ENCODE data around the gene SLC25A21. TPM values are rescaled to one million over a fixed set of nuclear protein-coding genes. Genes with fewer than 3 reads are reported as not detected.

SLC25A21 gene
- total and polyA plus RNA-seq, 4 experiments from 2014 or later = not detected

- H3K9me3 ChIP-seq (ENCODE audit: control insufficient read depth in 1 of 2, low read length in 2 of 2) = no peaks in the 10 kb centered on the region
- no peaks in the 10 kb centered on the region for H3K4me1 ChIP-seq (ENCODE audit: insufficient read depth, low read length)
- CTCF ChIA-PET (ENCODE audit: partially characterized antibody) = no interaction called here
- no peak overlapping the region for H3K27ac ChIP-seq (ENCODE audit: low read depth, low read length)
- no peak for DNase-seq
- Mint-ChIP-seq H3K36me3 (peaks cover 0 to 3% of the 10 kb centered on the region in 2 donors), H3K27me3 (peaks cover 2% of the 10 kb centered on the region in 2 donors), H3K4me3 (no peak overlapping the region), H3K4me1 (peaks cover 0 to 3% (median 2%) of the 10 kb centered on the region in 4 donors), H3K27ac (no peak overlapping the region), H3K9me3 (peaks cover 2 to 14% (median 9%) of the 10 kb centered on the region in 8 donors)
- intact Hi-C loops (cut with micrococcal nuclease) = no loop called here
- no peaks in the 10 kb centered on the region for H3K27me3 ChIP-seq (ENCODE audit: insufficient read depth, low read length)
- no peaks in the 10 kb centered on the region for H3K36me3 ChIP-seq (ENCODE audit: insufficient read depth, low read length)
- POLR2A ChIA-PET (ENCODE audit: partially characterized antibody) = no interaction called here
- no peak overlapping the region for H3K4me3 ChIP-seq (ENCODE audit: low read length in 2 of 2)
Observed at GRCh38 chr14:37203423-37203822, 31.0 kb upstream of the SLC25A21 start.

DNA sequence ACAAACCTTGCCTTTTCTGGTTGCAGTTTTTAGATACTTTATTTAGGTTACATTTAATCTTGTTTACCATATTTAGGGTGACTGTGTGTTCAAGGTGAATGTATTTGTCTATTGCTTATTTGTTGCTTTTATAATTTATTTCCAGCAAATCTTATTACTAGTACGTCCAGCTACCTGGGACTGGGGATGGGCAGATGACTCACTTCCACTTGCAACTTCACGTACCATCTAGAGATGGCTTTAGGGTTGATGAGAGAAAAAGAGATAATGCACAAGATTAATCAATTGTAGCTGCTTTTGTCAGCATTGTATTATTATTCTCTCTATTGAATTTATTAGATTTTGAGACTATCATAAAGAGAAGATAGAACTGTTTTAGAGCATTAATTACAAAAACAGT is 30.4 kb upstream of the SLC25A21 start:
- peaks cover 2 to 14% (median 9%) of the 10 kb centered on the region in 8 donors for H3K9me3 Mint-ChIP-seq
- H3K4me3 Mint-ChIP-seq = no peak overlapping the region
- DNase-seq = no peak
- H3K36me3 Mint-ChIP-seq = peaks cover 0 to 3% of the 10 kb centered on the region in 2 donors
- H3K4me1 ChIP-seq (ENCODE audit: insufficient read depth, low read length) = no peaks in the 10 kb centered on the region
- no peak overlapping the region for H3K4me3 ChIP-seq (ENCODE audit: low read length in 2 of 2)
- intact Hi-C loops (cut with micrococcal nuclease) = no loop called here
- ChIA-PET POLR2A (ENCODE audit: partially characterized antibody) (no interaction called here), CTCF (ENCODE audit: partially characterized antibody) (interaction anchor here (1.2 kb wide), 1 partner anchor 27 kb away, joined by 3 read pairs; no protein-coding TSS in a partner anchor)
- H3K27ac Mint-ChIP-seq = no peak overlapping the region
- no peaks in the 10 kb centered on the region for H3K27me3 ChIP-seq (ENCODE audit: insufficient read depth, low read length)
- H3K4me1 Mint-ChIP-seq = peaks cover 0 to 8% (median 3%) of the 10 kb centered on the region in 4 donors
- H3K36me3 ChIP-seq (ENCODE audit: insufficient read depth, low read length) = no peaks in the 10 kb centered on the region
- H3K27me3 Mint-ChIP-seq = peaks cover 2% of the 10 kb centered on the region in 2 donors
- H3K9me3 ChIP-seq (ENCODE audit: control insufficient read depth in 1 of 2, low read length in 2 of 2) = no peaks in the 10 kb centered on the region
- no peak overlapping the region for H3K27ac ChIP-seq (ENCODE audit: low read depth, low read length)

GRCh38 chr14:37202265-37202664 is 29.9 kb upstream of the SLC25A21 start:
- no peak overlapping the region for H3K27ac Mint-ChIP-seq
- H3K27ac ChIP-seq (ENCODE audit: low read depth, low read length) = no peak overlapping the region
- H3K4me3 ChIP-seq (ENCODE audit: low read length in 2 of 2) = no peak overlapping the region
- no peak overlapping the region for H3K4me3 Mint-ChIP-seq
- H3K4me1 ChIP-seq (ENCODE audit: insufficient read depth, low read length) = no peaks in the 10 kb centered on the region
- no peaks in the 10 kb centered on the region for H3K27me3 ChIP-seq (ENCODE audit: insufficient read depth, low read length)
- H3K9me3 ChIP-seq (ENCODE audit: control insufficient read depth in 1 of 2, low read length in 2 of 2) = no peaks in the 10 kb centered on the region
- H3K4me1 Mint-ChIP-seq = peaks cover 0 to 14% (median 6%) of the 10 kb centered on the region in 4 donors
- no peak for DNase-seq
- POLR2A ChIA-PET (ENCODE audit: partially characterized antibody) = no interaction called here
- H3K36me3 ChIP-seq (ENCODE audit: insufficient read depth, low read length) = no peaks in the 10 kb centered on the region
- H3K36me3 Mint-ChIP-seq = peaks cover 0 to 3% of the 10 kb centered on the region in 2 donors
- H3K27me3 Mint-ChIP-seq = peaks cover 2% of the 10 kb centered on the region in 2 donors
- CTCF ChIA-PET (ENCODE audit: partially characterized antibody) = interaction anchor here (1.2 kb wide), 1 partner anchor 28 kb away, joined by 3 read pairs; no protein-coding TSS in a partner anchor
- peaks cover 2 to 15% (median 10%) of the 10 kb centered on the region in 8 donors for H3K9me3 Mint-ChIP-seq
- intact Hi-C loops (cut with micrococcal nuclease) = no loop called here

GRCh38 chr14:37201724-37202123 is 29.3 kb upstream of the SLC25A21 start:
- Histone ChIP-seq H3K9me3 (ENCODE audit: control insufficient read depth in 1 of 2, low read length in 2 of 2) (no peaks in the 10 kb centered on the region), H3K4me1 (ENCODE audit: insufficient read depth, low read length) (no peaks in the 10 kb centered on the region), H3K36me3 (ENCODE audit: insufficient read depth, low read length) (no peaks in the 10 kb centered on the region), H3K4me3 (ENCODE audit: low read length in 2 of 2) (no peak overlapping the region), H3K27me3 (ENCODE audit: insufficient read depth, low read length) (no peaks in the 10 kb centered on the region), H3K27ac (ENCODE audit: low read depth, low read length) (no peak overlapping the region)
- H3K27ac Mint-ChIP-seq = no peak overlapping the region
- no peak overlapping the region for H3K4me3 Mint-ChIP-seq
- DNase-seq = no peak
- ChIA-PET CTCF (ENCODE audit: partially characterized antibody) (interaction anchor here (1.2 kb wide), 1 partner anchor 28 kb away, joined by 3 read pairs; no protein-coding TSS in a partner anchor), POLR2A (ENCODE audit: partially characterized antibody) (no interaction called here)
- peaks cover 2% of the 10 kb centered on the region in 2 donors for H3K27me3 Mint-ChIP-seq
- peaks cover 0 to 17% (median 6%) of the 10 kb centered on the region in 4 donors for H3K4me1 Mint-ChIP-seq
- intact Hi-C loops (cut with micrococcal nuclease) = no loop called here
- peaks cover 0 to 3% of the 10 kb centered on the region in 2 donors for H3K36me3 Mint-ChIP-seq
- H3K9me3 Mint-ChIP-seq = peaks cover under 1 to 14% (median 7%) of the 10 kb centered on the region in 8 donors

- Mint-ChIP-seq H3K4me3 (peak overlapping the region in 2 of 8 donors; percentile 66 to 84), H3K4me1 (peaks cover 0 to 17% (median 7%) of the 10 kb centered on the region in 4 donors), H3K36me3 (no peaks in the 10 kb centered on the region), H3K27ac (no peak overlapping the region), H3K27me3 (peaks cover 2% of the 10 kb centered on the region in 2 donors), H3K9me3 (peaks cover 0 to 4% (median under 1%) of the 10 kb centered on the region in 8 donors)
- no peak overlapping the region for H3K4me3 ChIP-seq (ENCODE audit: low read length in 2 of 2)
- DNase-seq = no peak
- no peaks in the 10 kb centered on the region for H3K27me3 ChIP-seq (ENCODE audit: insufficient read depth, low read length)
- intact Hi-C loops (cut with micrococcal nuclease) = no loop called here
- no peaks in the 10 kb centered on the region for H3K4me1 ChIP-seq (ENCODE audit: insufficient read depth, low read length)
- no peaks in the 10 kb centered on the region for H3K9me3 ChIP-seq (ENCODE audit: control insufficient read depth in 1 of 2, low read length in 2 of 2)
- POLR2A ChIA-PET (ENCODE audit: partially characterized antibody) = no interaction called here
- H3K27ac ChIP-seq (ENCODE audit: low read depth, low read length) = no peak overlapping the region
- H3K36me3 ChIP-seq (ENCODE audit: insufficient read depth, low read length) = no peaks in the 10 kb centered on the region
- CTCF ChIA-PET (ENCODE audit: partially characterized antibody) = no interaction called here
Observed at GRCh38 chr14:37198907-37199306, 26.5 kb upstream of the SLC25A21 start.

DNA sequence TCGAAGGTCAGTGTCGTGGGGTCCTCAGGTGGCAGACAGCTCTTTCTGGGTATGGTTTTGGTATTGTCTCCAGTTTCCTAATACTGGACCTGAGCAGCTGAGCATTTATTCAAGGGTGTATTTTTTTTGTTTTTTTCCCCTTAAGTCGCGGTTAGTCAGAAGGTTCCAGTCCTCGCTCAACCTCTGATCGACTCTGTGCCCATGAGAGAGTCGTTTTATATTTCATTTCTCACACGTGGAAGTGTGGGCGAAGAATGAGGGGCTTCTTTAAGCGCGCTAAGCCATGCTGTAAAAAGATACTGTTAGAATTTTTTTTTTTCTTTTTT is 25.8 kb upstream of the SLC25A21 start:
- no peak overlapping the region for H3K4me3 ChIP-seq (ENCODE audit: low read length in 2 of 2)
- H3K9me3 Mint-ChIP-seq = peaks cover 0 to 4% (median 2%) of the 10 kb centered on the region in 8 donors
- intact Hi-C loops (cut with micrococcal nuclease) = no loop called here
- H3K27me3 ChIP-seq (ENCODE audit: insufficient read depth, low read length) = no peaks in the 10 kb centered on the region
- no peaks in the 10 kb centered on the region for H3K4me1 ChIP-seq (ENCODE audit: insufficient read depth, low read length)
- no peak overlapping the region for H3K27ac ChIP-seq (ENCODE audit: low read depth, low read length)
- POLR2A ChIA-PET (ENCODE audit: partially characterized antibody) = no interaction called here
- no peak for DNase-seq
- H3K4me1 Mint-ChIP-seq = peaks cover 0 to 17% (median 7%) of the 10 kb centered on the region in 4 donors
- no peaks in the 10 kb centered on the region for H3K9me3 ChIP-seq (ENCODE audit: control insufficient read depth in 1 of 2, low read length in 2 of 2)
- no peaks in the 10 kb centered on the region for H3K36me3 ChIP-seq (ENCODE audit: insufficient read depth, low read length)
- peaks cover 2% of the 10 kb centered on the region in 2 donors for H3K27me3 Mint-ChIP-seq
- no peaks in the 10 kb centered on the region for H3K36me3 Mint-ChIP-seq
- CTCF ChIA-PET (ENCODE audit: partially characterized antibody) = no interaction called here
- H3K27ac Mint-ChIP-seq = no peak overlapping the region
- H3K4me3 Mint-ChIP-seq = peak overlapping the region; percentile 13 to 84 (median 71)

DNA sequence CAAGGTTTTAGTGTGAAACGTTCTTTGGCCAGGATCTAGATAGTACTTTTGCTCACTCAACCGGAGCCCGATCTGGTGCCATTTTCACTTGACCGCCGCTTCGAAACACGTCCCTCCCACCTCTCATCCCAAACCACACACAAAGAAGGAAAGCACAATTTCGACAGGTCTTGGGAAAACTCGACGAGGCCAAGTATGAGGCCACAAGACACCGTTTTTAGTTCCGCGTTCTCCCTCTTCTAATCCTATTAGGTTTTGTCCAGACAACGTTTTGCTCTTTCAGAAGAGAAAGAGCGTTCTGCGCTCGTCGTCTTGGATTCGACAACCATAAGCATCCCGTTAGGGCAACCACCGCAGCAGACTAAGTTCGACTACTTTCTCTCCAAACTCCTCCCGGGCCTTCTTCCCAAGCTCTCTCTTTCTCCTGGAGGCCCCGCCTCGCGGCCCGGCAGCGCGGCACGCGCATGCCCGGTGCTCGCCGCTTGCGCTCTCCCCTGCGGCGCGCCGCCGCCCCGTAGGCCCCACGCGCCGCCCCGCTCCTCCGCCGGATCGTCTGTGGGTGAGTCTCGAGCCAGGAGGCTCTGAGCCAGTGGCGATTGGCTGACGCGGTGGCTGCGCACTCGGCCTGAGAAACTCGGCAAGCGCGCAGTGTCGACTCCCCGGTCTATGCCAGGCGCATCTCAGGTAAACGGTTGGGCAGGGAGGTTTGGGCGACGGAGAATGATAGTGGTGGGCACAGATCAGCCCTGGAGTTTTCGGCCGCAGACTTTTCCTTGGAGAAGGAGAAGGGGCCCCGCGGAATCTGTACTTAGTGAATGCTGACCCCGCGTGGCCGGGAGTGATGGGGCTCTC is 25.2 kb upstream of the SLC25A21 start, which contains the start of gene MIPOL1:
Gene MIPOL1 (plus strand): TSS at position 517 of the 852 bp plus-strand sequence. CDS start 49,952 bp downstream, outside the sequence.
- H3K4me3 ChIP-seq (ENCODE audit: low read length in 2 of 2) = no peak within 1 kb of the TSS
- no peaks in the 10 kb centered on the region for H3K4me1 ChIP-seq (ENCODE audit: insufficient read depth, low read length)
- ChIA-PET POLR2A (ENCODE audit: partially characterized antibody) (no interaction called here), CTCF (ENCODE audit: partially characterized antibody) (no interaction called here)
- intact Hi-C loops (cut with micrococcal nuclease) = no loop called here
- Mint-ChIP-seq H3K9me3 (peaks cover 0 to 4% (median 2%) of the 10 kb centered on the region in 8 donors), H3K27ac (peak within 1 kb of the TSS in 1 of 7 donors; percentile 7), H3K4me3 (peak within 1 kb of the TSS; percentile 24 to 84 (median 71)), H3K4me1 (peaks cover 0 to 17% (median 7%) of the 10 kb centered on the region in 4 donors), H3K36me3 (no peaks in the 10 kb centered on the region), H3K27me3 (peaks cover 2% of the 10 kb centered on the region in 2 donors)
- H3K27ac ChIP-seq (ENCODE audit: low read depth, low read length) = no peak within 1 kb of the TSS
- no peaks in the 10 kb centered on the region for H3K9me3 ChIP-seq (ENCODE audit: control insufficient read depth in 1 of 2, low read length in 2 of 2)
- H3K36me3 ChIP-seq (ENCODE audit: insufficient read depth, low read length) = no peaks in the 10 kb centered on the region
- H3K27me3 ChIP-seq (ENCODE audit: insufficient read depth, low read length) = no peaks in the 10 kb centered on the region
- DNase-seq = peak in 3 of 5 donors; percentile 0 to 4 (median 3)
